Esophagus muscularis mucosa (tissue), 3 donors: ENCODE data around the gene CRYBB2.

Experiments
- POLR2AphosphoS5 ChIP-seq, 2 donors: sonication (generic); formaldehyde crosslinking; IDR thresholded peaks; one replicate each; pipeline ENCODE4 v1.6.1; 2017; ENCODE audit warnings: antibody characterized with exemption in 2 of 2
- TF ChIP-seq, protein P1 (sequence below), 3 experiments: fragments of 200-600 bp in 2 of 3; fragments of 450-650 bp in 1 of 3; sonication (generic) in 2 of 3; IDR thresholded peaks; one replicate each; pipeline ENCODE4 v1.5.1; 2017 to 2019; ENCODE audit warnings: antibody characterized with exemption in 3 of 3, mild to moderate bottlenecking in 2 of 3, moderate library complexity in 1 of 3

DNA sequence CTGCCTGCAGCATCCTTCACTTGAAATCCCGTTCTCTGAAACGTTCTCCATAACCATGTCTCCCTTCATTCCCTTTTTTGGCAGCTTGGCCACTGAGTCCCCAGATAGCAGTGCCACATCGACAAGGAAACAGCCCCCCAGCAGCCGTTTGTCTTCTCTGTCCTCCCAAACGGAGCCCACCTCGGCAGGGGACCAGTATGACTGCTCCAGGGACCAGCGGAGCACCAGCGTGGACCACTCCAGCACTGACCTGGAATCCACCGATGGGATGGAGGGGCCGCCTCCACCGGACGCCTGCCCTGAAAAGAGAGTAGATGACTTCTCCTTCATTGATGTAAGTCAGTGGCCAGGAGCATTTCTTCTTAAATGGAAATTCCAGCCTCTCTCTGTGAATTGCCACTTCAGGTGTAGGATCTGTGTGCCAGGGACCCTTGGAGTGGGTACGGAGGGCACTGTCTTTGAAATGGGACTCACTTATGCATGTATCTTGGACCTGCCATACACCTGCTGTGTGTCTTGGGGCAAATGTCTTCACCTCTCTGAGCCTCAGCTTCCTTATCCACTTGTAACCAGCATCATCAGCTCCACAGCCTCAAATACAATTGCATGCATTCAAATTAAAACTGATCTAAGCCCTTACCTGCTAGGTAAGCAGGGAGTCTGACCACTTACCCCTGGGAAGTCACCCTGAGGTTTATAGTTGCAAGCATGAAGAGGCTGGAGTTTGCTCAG is 45.1 kb upstream of the CRYBB2 start:
- TF ChIP-seq POLR2AphosphoS5 (IDR thresholded peaks at IDR 0.05), result no peak
- TF ChIP-seq, protein P1, sequence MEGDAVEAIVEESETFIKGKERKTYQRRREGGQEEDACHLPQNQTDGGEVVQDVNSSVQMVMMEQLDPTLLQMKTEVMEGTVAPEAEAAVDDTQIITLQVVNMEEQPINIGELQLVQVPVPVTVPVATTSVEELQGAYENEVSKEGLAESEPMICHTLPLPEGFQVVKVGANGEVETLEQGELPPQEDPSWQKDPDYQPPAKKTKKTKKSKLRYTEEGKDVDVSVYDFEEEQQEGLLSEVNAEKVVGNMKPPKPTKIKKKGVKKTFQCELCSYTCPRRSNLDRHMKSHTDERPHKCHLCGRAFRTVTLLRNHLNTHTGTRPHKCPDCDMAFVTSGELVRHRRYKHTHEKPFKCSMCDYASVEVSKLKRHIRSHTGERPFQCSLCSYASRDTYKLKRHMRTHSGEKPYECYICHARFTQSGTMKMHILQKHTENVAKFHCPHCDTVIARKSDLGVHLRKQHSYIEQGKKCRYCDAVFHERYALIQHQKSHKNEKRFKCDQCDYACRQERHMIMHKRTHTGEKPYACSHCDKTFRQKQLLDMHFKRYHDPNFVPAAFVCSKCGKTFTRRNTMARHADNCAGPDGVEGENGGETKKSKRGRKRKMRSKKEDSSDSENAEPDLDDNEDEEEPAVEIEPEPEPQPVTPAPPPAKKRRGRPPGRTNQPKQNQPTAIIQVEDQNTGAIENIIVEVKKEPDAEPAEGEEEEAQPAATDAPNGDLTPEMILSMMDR (IDR thresholded peaks at IDR 0.05), result no peak
